Right lobe of liver (tissue), 4 donors: ENCODE measurements around the gene MICU2.

ENCODE experiments used
- POLR2A ChIP-seq: fragments of 450-650 bp; IDR thresholded peaks from one replicate; pipeline ENCODE4 v1.6.1; 2017; ENCODE audit warnings: antibody characterized with exemption, mild to moderate bottlenecking
- TF ChIP-seq, protein P1 (sequence below), 4 donors: fragments of 200-600 bp in 3 of 4; fragments of 450-650 bp in 1 of 4; IDR thresholded peaks; one replicate each; pipeline versions ENCODE4 v1.5.1 to v1.8.0; 2016 to 2022; ENCODE audit warnings: antibody characterized with exemption in 4 of 4, mild to moderate bottlenecking in 2 of 4
- donor health status: DM: no; HTN: no; CAD: no.
- donor health status: DM: no; HTN: no; CAD: no.
- donor health status: DM: no; HTN: yes; CAD: no.

DNA sequence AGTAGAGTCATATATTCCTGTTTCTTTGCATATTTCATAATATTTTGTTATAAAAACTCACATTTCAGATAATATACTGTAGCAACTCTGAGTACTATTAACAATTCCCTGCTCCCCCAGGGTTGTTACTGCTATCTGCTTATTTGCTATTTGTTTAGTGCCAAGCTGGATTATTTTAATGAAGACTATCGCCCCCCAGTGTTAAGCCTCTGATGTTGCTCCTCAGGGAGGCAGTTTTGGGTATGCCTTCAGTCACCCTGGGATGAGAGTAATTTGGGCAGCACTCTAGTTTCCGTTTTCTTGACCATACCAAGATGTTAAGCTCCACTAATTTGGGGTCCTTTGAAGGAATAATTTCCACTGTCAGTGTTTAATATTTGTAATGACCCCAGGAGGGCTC is 46.0 kb downstream of the MICU2 start:
- TF ChIP-seq, protein P1, sequence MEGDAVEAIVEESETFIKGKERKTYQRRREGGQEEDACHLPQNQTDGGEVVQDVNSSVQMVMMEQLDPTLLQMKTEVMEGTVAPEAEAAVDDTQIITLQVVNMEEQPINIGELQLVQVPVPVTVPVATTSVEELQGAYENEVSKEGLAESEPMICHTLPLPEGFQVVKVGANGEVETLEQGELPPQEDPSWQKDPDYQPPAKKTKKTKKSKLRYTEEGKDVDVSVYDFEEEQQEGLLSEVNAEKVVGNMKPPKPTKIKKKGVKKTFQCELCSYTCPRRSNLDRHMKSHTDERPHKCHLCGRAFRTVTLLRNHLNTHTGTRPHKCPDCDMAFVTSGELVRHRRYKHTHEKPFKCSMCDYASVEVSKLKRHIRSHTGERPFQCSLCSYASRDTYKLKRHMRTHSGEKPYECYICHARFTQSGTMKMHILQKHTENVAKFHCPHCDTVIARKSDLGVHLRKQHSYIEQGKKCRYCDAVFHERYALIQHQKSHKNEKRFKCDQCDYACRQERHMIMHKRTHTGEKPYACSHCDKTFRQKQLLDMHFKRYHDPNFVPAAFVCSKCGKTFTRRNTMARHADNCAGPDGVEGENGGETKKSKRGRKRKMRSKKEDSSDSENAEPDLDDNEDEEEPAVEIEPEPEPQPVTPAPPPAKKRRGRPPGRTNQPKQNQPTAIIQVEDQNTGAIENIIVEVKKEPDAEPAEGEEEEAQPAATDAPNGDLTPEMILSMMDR (IDR thresholded peaks at IDR 0.05), result peak; percentile 44 to 48 (median 46)
- no peak for TF ChIP-seq POLR2A
